Cardiac muscle cell (in vitro differentiated cells and primary cell): ENCODE measurements around the gene TOP3A. TPM values are rescaled to one million over a fixed set of nuclear protein-coding genes. Genes with fewer than 3 reads are reported as not detected.

Source experiments
- DNase-seq, 2 donors: peaks; one replicate each; pipeline versions ENCODE4 v3.0.0 to v3.0.0-alpha.2; 2010 to 2017; ENCODE audit warnings: low read depth in 1 of 2, low spot score in 1 of 2
- H3K27ac ChIP-seq: fragments of 200-600 bp; sonication (generic); 2 replicates; pipeline ENCODE4 v1.5.1; 2016
- H3K27me3 ChIP-seq: fragments of 200-600 bp; sonication (generic); 2 replicates; pipeline ENCODE4 v1.6.0; 2016; ENCODE audit warnings: control low read depth
- H3K36me3 ChIP-seq: fragments of 200-600 bp; sonication (generic); 2 replicates; pipeline ENCODE4 v1.5.1; 2016; ENCODE audit warnings: control low read depth
- H3K4me1 ChIP-seq: fragments of 200-600 bp; sonication (generic); 2 replicates; pipeline ENCODE4 v1.8.1; 2017; ENCODE audit warnings: low read depth, mild to moderate bottlenecking, mixed run types
- H3K4me3 ChIP-seq: fragments of 200-600 bp; sonication (generic); 2 replicates; pipeline ENCODE4 v1.5.1; 2016; ENCODE audit warnings: mild to moderate bottlenecking
- H3K9me3 ChIP-seq: fragments of 200-600 bp; sonication (generic); 2 replicates; pipeline ENCODE4 v1.5.1; 2017; ENCODE audit warnings: low read depth, mild to moderate bottlenecking, control low read depth
- polyA plus RNA-seq: library from polyadenylated mRNA; unstranded; fragments of >200 nt; fragmentation: Nextera tagmentation; extraction: Ambion mirVana; gene quantifications from 2 replicates; pipeline ENCODE4 v1.2.1, GENCODE V29; 2016
- total RNA-seq: library from RNA; depleted of rRNA; stranded (reverse); fragments of >200 nt; gene quantifications from 2 replicates; pipeline ENCODE4 v1.2.3, GENCODE V29; 2016
- TF ChIP-seq, protein P1 (sequence below): IDR thresholded peaks from 2 replicates; pipeline ENCODE4 v1.5.1; 2012; ENCODE audit warnings: low read depth, mild to moderate bottlenecking, low read length

Gene TOP3A
- total and polyA plus RNA-seq, 2 experiments from 2014 or later = 22.7 to 40.1 TPM

DNA sequence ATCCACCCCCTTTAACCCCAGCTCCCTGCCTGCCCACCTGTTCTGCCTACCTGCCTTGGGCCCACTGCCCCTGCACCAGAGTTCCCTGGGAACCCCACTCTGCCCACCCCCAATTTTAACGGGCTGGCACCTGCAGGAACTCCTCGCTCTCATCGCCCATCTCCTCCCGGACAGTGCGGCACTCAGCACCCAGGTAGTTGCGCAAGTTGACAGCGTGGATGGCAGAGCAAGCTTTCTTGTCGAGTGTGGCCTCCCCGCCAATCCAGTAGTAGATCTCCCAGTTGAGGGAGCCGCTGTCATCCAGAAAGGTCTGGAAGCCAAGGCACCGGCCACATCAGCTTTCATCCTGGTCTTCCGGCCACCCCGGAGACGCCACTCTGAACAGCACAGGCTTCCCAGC lies 64.1 kb downstream of the TOP3A start:
- H3K27me3 ChIP-seq = no peaks in the 10 kb centered on the region
- H3K27ac ChIP-seq = no peak overlapping the region
- TF ChIP-seq, protein P1, sequence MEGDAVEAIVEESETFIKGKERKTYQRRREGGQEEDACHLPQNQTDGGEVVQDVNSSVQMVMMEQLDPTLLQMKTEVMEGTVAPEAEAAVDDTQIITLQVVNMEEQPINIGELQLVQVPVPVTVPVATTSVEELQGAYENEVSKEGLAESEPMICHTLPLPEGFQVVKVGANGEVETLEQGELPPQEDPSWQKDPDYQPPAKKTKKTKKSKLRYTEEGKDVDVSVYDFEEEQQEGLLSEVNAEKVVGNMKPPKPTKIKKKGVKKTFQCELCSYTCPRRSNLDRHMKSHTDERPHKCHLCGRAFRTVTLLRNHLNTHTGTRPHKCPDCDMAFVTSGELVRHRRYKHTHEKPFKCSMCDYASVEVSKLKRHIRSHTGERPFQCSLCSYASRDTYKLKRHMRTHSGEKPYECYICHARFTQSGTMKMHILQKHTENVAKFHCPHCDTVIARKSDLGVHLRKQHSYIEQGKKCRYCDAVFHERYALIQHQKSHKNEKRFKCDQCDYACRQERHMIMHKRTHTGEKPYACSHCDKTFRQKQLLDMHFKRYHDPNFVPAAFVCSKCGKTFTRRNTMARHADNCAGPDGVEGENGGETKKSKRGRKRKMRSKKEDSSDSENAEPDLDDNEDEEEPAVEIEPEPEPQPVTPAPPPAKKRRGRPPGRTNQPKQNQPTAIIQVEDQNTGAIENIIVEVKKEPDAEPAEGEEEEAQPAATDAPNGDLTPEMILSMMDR = no peak
- no peak overlapping the region for H3K4me3 ChIP-seq
- H3K4me1 ChIP-seq = no peaks in the 10 kb centered on the region
- H3K9me3 ChIP-seq = no peaks in the 10 kb centered on the region
- peaks cover 50% of the 10 kb centered on the region for H3K36me3 ChIP-seq
- DNase-seq = no peak

DNA sequence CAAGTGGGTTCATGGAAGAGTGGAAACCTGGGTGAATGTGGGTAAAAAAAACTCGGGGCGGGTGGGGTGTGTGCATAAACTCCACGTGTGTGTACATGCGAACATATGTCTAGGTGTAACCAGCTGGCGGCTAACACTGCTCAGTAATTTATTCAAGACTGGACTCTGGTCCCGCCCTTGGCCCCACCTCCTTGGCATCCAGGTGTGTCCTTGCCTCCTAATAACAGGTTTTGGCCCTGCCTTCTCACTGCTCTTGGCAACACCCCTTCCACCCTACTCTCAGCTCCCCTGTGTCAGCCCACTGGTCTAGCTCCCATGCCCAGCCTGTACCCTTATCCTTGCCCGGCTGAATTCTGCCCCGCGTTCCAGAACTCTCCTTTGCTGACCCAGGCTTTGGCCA lies 64.5 kb downstream of the TOP3A start:
- Histone ChIP-seq H3K9me3 (no peaks in the 10 kb centered on the region), H3K4me3 (no peak overlapping the region), H3K36me3 (peaks cover 51% of the 10 kb centered on the region), H3K27ac (no peak overlapping the region), H3K27me3 (no peaks in the 10 kb centered on the region), H3K4me1 (no peaks in the 10 kb centered on the region)
- no peak for DNase-seq
- TF ChIP-seq, protein P1 = no peak

DNA sequence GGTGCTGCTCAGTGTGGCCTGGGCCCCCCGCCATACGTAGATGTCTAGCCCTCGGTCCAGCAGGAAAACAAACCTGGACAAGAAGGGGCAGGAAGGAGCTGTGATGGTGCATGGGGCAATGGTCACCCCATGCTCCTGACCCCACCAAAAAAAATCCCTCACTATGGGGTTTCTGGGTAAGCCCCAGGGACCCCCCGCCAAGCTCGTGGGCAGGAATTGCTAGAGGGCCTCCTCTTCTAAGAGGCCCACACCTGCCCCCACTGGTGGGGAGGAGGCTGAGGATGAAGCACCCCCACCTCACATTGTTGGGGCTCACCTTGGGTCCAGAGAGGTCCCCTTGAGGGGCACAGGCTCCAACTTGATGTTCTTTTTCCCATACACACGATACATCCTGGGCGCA lies 66.0 kb downstream of the TOP3A start:
- Histone ChIP-seq H3K4me3 (no peak overlapping the region), H3K27me3 (no peaks in the 10 kb centered on the region), H3K36me3 (peaks cover 54% of the 10 kb centered on the region), H3K27ac (no peak overlapping the region), H3K9me3 (no peaks in the 10 kb centered on the region), H3K4me1 (no peaks in the 10 kb centered on the region)
- TF ChIP-seq, protein P1 = no peak
- no peak for DNase-seq

DNA sequence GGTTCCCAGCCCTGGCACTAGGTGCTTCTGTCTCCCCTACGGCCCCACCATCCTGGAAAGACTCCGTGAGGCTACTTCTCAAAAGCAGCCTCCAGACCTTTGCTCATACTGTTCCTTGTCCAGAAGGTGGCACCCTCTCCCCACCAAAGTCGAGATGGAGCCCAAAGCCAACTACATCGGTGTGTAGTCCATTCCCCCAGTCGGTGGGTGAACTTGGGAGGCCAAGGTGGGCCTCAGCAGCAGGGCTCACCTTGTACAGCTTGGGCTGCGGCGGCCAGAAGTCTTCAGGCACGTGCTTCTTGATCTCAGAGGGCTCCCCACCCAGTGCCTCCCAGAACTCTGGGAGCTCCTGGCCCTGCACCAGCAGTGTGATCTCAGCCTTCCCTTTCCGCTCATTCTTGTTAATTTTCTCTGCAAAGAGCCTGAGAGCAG lies 66.5 kb downstream of the TOP3A start:
- no peaks in the 10 kb centered on the region for H3K27me3 ChIP-seq
- H3K9me3 ChIP-seq = no peaks in the 10 kb centered on the region
- H3K27ac ChIP-seq = no peak overlapping the region
- peak; percentile 77 to 83 for DNase-seq
- H3K4me1 ChIP-seq = no peaks in the 10 kb centered on the region
- peaks cover 50% of the 10 kb centered on the region for H3K36me3 ChIP-seq
- TF ChIP-seq, protein P1 = peak; percentile 73
- no peak overlapping the region for H3K4me3 ChIP-seq

DNA sequence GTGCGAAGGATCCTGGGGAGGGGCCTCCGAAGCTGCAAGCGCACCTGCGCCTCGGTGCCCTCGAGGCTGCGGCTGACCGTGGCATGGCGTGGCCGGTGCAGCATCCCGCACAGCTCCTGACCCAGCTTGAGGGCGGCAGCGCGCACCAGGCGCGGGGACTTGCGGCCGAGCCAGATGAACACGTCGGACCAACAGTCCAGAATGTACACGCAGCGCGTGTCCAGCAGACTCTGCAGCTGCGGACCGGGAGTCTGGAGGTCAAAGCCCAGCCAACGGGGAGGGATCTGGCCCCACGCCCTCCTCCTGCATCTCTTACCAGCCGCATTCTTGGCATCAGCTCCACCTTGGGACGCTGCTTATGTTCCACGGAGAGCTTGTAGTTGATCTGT lies 67.2 kb downstream of the TOP3A start:
- no peaks in the 10 kb centered on the region for H3K27me3 ChIP-seq
- DNase-seq = no peak
- peaks cover 46% of the 10 kb centered on the region for H3K36me3 ChIP-seq
- H3K4me3 ChIP-seq = no peak overlapping the region
- H3K27ac ChIP-seq = no peak overlapping the region
- no peaks in the 10 kb centered on the region for H3K9me3 ChIP-seq
- TF ChIP-seq, protein P1 = no peak
- H3K4me1 ChIP-seq = no peaks in the 10 kb centered on the region
